ENCODE results near the gene IRX6. TPM values are rescaled to one million over a fixed set of nuclear protein-coding genes. Genes with fewer than 3 reads are reported as not detected.

Gene IRX6
- 4.0 TPM for total RNA-seq

GRCh38 chr16:55323637-55324271 lies at the start of gene IRX6:
TSS of gene IRX6 (plus strand) at chr16:55324203. CDS start at chr16:55325092, 889 bp downstream.

Small RNA genes within 50 kb of the gene (small RNA-seq; reads per million reads assigned to genes)
- not detected for gene RN7SL841P (ENCODE audit: low replicate concordance)

Other genes with a start within 250 kb of the IRX6 start
- gene MMP2, start 155.0 kb downstream of the IRX6 start, total RNA-seq, result 189 TPM
- 21.2 TPM for gene LPCAT2, start 184.9 kb downstream of the IRX6 start, total RNA-seq
- gene CAPNS2, start 242.5 kb downstream of the IRX6 start, total RNA-seq, result 0.58 TPM

Data from metanephros (tissue), 2 donors.